Measurements from ENCODE around the gene CACNB2. TPM values are rescaled to one million over a fixed set of nuclear protein-coding genes. Genes with fewer than 3 reads are reported as not detected.

The CACNB2 gene
- total and polyA plus RNA-seq, 10 of the 15 experiments (the other 5 are each of a cell fraction or from before 2014, with no cell fraction given): 0.62 to 8.1 (median 1.2) TPM

DNA sequence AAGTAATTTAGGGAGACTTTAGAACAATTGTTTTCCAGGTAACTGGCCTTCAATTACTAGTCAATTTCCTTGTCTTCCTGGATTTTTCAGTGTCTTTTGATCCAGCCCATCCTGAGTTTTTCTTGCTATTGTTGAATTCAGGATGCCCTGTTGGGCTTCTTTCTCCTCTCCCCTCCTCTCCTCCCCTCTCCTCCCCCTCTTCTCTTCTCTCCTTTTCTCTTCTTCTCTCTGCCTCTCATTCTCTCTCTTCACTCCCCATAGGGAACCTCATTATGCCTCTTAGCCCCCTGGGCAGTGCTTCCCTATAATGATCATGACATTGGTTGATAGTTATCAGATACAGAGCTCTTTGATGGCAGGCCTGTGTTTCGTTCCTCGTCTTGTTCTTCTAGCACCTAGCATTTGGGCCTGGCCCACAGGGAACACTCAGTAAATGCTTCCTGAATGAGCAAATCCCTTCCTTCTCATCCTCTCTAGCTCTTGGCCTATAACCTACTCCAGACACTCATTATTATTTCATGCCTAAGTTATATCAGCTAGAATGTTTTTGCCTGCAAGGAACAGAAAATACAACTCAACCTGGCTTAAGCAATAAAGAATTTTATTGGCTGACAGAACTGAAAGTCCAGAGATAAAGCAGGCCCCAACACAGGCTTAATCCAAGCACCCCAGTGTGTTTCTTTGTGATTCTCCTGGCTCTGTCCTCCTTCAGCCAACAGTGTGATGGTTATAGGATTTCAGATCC, 56.8 kb downstream of the CACNB2 start:
- H3K9me3 ChIP-seq (replicated peaks; ENCODE audit: control insufficient read depth, insufficient read depth, low read length): no peaks in the 10 kb centered on the region
- ChIA-PET SMC1A (ENCODE audit: uncharacterized antibody, unreplicated experiment) (interaction anchor here (1.1 kb wide), 1 partner anchor 16 kb away, joined by 3 read pairs; no protein-coding TSS in a partner anchor), CTCF (no interaction called here), RAD21 (ENCODE audit: unreplicated experiment) (no interaction called here), POLR2A (no interaction called here)
- H3K27me3 ChIP-seq (replicated peaks in 1 of 2; ENCODE audit: control insufficient read depth in 2 of 2, insufficient read depth in 2 of 2, low read length in 1 of 2): no peaks in the 10 kb centered on the region
- FAIRE-seq (no peak), ATAC-seq (no peak), DNase-seq (ENCODE audit: low read depth, low spot score) (no peak)
- in situ Hi-C loops (cut with MboI): no loop called here
- intact Hi-C loops (cut with micrococcal nuclease; ENCODE audit: unreplicated experiment): no loop called here
- no peak overlapping the region for H3K9ac ChIP-seq (ENCODE audit: control insufficient read depth, insufficient read depth, low read length)
- no peaks in the 10 kb centered on the region for H3K36me3 ChIP-seq (ENCODE audit: control insufficient read depth in 2 of 2, insufficient read depth in 2 of 2, low read length in 1 of 2)
- 28% methylated on average over 2 of the region's 2 CpGs for WGBS (ENCODE audit: insufficient coverage, insufficient replicate concordance, low lambda C conversion rate, missing lambda C conversion rate)
- H3K4me2 ChIP-seq (ENCODE audit: control insufficient read depth, insufficient read depth): no peak overlapping the region
- H3K4me1 ChIP-seq (ENCODE audit: control insufficient read depth, insufficient read depth, low read length): no peaks in the 10 kb centered on the region
- no peaks in the 10 kb centered on the region for H4K20me1 ChIP-seq (ENCODE audit: control insufficient read depth, insufficient read depth)
- no peak overlapping the region for H3K27ac ChIP-seq (ENCODE audit: control insufficient read depth, insufficient read depth)
- no peak overlapping the region for H2AFZ ChIP-seq (ENCODE audit: control insufficient read depth, low read depth, low read length)
- BruUV-seq (replicated peaks): no TSS peak
- no peaks in the 10 kb centered on the region for H3K79me2 ChIP-seq (ENCODE audit: control insufficient read depth, insufficient read depth, low read length)
- no peak overlapping the region for H3K4me3 ChIP-seq
- no peak for TF ChIP-seq CBFB (IDR thresholded peaks at IDR 0.05; ENCODE audit: low read depth)
- TF ChIP-seq, protein P1, sequence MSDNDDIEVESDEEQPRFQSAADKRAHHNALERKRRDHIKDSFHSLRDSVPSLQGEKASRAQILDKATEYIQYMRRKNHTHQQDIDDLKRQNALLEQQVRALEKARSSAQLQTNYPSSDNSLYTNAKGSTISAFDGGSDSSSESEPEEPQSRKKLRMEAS (IDR thresholded peaks at IDR 0.05; ENCODE audit: low read depth, low read length): no peak
- no peak for TF ChIP-seq EZH2 (IDR thresholded peaks at IDR 0.05; ENCODE audit: borderline replicate concordance, control insufficient read depth, low read depth, low read length)
- no peak for TF ChIP-seq SREBF1 (IDR thresholded peaks at IDR 0.05; ENCODE audit: low read length)
- TF ChIP-seq FOXK2 (IDR thresholded peaks at IDR 0.05): no peak
- TF ChIP-seq FOS (IDR thresholded peaks at IDR 0.05; ENCODE audit: borderline replicate concordance, extremely low read depth, insufficient read length): no peak
- TF ChIP-seq, protein P2, sequence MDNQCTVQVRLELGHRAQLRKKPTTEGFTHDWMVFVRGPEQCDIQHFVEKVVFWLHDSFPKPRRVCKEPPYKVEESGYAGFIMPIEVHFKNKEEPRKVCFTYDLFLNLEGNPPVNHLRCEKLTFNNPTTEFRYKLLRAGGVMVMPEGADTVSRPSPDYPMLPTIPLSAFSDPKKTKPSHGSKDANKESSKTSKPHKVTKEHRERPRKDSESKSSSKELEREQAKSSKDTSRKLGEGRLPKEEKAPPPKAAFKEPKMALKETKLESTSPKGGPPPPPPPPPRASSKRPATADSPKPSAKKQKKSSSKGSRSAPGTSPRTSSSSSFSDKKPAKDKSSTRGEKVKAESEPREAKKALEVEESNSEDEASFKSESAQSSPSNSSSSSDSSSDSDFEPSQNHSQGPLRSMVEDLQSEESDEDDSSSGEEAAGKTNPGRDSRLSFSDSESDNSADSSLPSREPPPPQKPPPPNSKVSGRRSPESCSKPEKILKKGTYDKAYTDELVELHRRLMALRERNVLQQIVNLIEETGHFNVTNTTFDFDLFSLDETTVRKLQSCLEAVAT (IDR thresholded peaks at IDR 0.05): no peak
- no peak for TF ChIP-seq ESRRA (IDR thresholded peaks at IDR 0.05; ENCODE audit: low read length)
- TF ChIP-seq, protein P3, sequence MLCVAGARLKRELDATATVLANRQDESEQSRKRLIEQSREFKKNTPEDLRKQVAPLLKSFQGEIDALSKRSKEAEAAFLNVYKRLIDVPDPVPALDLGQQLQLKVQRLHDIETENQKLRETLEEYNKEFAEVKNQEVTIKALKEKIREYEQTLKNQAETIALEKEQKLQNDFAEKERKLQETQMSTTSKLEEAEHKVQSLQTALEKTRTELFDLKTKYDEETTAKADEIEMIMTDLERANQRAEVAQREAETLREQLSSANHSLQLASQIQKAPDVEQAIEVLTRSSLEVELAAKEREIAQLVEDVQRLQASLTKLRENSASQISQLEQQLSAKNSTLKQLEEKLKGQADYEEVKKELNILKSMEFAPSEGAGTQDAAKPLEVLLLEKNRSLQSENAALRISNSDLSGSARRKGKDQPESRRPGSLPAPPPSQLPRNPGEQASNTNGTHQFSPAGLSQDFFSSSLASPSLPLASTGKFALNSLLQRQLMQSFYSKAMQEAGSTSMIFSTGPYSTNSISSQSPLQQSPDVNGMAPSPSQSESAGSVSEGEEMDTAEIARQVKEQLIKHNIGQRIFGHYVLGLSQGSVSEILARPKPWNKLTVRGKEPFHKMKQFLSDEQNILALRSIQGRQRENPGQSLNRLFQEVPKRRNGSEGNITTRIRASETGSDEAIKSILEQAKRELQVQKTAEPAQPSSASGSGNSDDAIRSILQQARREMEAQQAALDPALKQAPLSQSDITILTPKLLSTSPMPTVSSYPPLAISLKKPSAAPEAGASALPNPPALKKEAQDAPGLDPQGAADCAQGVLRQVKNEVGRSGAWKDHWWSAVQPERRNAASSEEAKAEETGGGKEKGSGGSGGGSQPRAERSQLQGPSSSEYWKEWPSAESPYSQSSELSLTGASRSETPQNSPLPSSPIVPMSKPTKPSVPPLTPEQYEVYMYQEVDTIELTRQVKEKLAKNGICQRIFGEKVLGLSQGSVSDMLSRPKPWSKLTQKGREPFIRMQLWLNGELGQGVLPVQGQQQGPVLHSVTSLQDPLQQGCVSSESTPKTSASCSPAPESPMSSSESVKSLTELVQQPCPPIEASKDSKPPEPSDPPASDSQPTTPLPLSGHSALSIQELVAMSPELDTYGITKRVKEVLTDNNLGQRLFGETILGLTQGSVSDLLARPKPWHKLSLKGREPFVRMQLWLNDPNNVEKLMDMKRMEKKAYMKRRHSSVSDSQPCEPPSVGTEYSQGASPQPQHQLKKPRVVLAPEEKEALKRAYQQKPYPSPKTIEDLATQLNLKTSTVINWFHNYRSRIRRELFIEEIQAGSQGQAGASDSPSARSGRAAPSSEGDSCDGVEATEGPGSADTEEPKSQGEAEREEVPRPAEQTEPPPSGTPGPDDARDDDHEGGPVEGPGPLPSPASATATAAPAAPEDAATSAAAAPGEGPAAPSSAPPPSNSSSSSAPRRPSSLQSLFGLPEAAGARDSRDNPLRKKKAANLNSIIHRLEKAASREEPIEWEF (IDR thresholded peaks at IDR 0.05; ENCODE audit: insufficient replicate concordance, low read depth, low read length): no peak
- no peak for TF ChIP-seq CBX5 (IDR thresholded peaks at IDR 0.05; ENCODE audit: low read depth)
- no peak for TF ChIP-seq KLF5 (IDR thresholded peaks at IDR 0.05; ENCODE audit: partially characterized antibody)
- TF ChIP-seq ZNF622 (IDR thresholded peaks at IDR 0.05): no peak
- TF ChIP-seq NBN (IDR thresholded peaks at IDR 0.05): no peak
- TF ChIP-seq PAX8 (IDR thresholded peaks at IDR 0.05): no peak
- TF ChIP-seq, protein P4, sequence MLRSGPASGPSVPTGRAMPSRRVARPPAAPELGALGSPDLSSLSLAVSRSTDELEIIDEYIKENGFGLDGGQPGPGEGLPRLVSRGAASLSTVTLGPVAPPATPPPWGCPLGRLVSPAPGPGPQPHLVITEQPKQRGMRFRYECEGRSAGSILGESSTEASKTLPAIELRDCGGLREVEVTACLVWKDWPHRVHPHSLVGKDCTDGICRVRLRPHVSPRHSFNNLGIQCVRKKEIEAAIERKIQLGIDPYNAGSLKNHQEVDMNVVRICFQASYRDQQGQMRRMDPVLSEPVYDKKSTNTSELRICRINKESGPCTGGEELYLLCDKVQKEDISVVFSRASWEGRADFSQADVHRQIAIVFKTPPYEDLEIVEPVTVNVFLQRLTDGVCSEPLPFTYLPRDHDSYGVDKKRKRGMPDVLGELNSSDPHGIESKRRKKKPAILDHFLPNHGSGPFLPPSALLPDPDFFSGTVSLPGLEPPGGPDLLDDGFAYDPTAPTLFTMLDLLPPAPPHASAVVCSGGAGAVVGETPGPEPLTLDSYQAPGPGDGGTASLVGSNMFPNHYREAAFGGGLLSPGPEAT (IDR thresholded peaks at IDR 0.05; ENCODE audit: low read depth): no peak

Measured in GM12878 (cell line).